GM19463 (cell line): ENCODE measurements around the gene TMEM63B.
"Not testable (repeated sequence)": the region's sequence is repeated elsewhere in the genome, so short reads cannot be mapped to it uniquely, and the experiment has no call there.

Experiments used
- ATAC-seq: cut with Tn5 transposase; IDR thresholded peaks from one replicate; pipeline ENCODE4 v1.9.1; 2021; ENCODE audit warnings: mild to moderate bottlenecking, moderate library complexity; ENCODE audit not compliant: unreplicated experiment

TMEM63B gene

DNA sequence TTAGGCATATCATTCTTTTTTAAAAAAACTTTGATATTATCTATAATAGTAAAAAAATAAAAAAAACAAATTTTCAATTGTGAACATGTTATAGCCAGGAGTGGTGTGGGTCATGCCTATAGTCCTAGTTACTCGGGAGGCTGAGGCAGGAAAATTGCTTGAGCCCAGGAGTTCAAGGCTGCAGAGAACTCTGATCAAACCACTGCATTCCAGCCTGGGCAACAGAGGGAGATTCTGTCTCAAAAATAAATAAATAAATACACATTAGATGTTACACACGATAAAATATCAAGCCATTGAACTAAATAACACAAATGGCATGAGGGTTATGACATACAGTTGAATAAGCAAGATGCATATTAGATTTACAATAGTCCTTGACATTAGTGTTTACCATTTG is 61.5 kb downstream of the TMEM63B start:
- ATAC-seq = no peak

DNA sequence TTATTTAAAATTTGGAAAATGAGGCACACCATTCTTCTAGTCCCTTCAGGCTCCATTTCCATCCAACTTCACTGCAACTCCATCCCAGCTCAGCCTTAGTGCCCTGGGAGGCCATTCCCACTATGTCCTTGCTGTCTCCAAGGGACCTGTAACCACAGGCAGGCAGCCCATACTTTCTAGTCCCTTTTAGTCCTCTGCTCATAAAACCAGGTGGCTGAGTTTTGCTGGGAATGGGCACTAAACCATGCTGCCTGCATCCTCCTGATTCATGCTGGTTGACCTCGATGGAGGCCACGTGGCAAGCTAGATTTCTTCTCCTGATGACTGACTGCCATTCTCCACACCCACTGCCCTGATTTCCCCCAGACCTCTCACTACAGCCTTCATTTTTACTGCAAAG is 61.9 kb downstream of the TMEM63B start:
- no peak for ATAC-seq

DNA sequence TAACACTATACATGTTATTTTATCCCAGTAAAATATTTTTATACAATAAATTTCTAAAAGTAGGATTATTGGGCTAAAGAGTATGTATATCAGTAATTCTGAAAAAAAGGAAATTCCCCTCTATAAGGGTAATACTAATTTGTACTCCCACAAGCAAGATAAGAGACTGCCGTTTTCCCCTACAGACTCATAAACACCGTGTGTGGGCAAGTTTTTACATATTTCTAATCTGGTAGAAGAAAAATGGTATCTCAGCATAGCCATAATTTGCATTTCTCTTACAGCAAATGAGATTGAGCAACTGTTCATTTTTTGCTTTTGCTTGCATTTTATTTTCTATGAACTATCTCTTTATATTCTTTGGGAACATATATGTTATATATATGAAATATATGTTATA is 63.4 kb downstream of the TMEM63B start:
- no peak for ATAC-seq

DNA sequence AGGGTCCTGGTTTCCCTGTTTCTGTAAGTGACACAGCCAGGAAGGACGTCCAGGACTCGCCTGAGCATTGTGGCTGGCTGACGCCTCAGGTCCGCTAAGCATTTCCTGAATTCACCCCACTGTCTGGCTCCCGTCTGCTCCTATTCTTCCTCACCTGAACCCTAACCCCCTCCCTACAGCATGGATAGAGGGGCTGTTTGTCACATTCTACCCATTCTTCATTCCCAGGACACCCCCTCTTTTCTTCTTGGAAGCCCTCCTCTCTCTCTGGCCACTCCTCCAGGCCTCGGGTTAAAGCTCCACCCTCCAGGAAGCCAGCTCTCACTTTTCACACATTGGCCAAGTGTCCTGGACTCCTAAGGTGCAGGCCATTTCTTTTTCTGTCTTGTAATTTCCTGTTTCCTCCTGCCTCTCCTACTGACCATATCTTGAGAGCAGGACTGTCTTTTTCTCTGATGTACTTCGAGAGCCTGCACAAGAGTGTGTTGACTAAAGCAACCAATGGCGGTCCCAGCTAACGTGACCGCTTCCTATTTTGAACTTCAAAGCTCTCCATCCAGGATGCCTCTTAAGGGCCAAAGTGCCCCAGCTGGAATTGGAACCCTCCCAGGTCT is 65.2 kb downstream of the TMEM63B start:
- ATAC-seq = no peak

DNA sequence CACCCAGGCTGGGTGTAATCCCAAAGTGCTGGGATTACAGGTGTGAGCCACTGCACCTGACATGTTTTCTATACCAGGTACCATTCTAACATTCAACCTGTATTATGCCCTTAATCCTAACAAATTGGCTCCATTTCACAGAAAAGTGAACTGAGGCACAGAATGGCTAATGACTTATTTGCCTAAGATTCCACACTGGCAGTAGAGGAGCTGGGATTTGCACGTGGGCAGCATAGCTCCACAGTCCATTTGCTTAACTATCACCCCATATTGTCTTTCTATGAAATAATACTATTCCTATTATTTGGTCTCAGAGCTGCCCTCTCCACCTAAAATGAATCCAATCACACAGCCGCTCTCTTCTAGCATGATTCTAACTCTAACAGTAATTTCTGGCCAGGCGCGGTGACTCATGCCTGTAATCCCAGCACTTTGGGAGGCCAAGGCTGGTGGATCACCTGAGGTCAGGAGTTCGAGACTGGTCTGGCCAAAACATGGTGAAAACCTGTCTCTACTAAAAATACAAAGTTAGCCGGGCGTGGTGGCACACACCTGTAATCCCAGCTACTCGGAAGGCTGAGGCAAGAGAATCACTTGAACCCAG is 66.1 kb downstream of the TMEM63B start:
- ATAC-seq = no peak

DNA sequence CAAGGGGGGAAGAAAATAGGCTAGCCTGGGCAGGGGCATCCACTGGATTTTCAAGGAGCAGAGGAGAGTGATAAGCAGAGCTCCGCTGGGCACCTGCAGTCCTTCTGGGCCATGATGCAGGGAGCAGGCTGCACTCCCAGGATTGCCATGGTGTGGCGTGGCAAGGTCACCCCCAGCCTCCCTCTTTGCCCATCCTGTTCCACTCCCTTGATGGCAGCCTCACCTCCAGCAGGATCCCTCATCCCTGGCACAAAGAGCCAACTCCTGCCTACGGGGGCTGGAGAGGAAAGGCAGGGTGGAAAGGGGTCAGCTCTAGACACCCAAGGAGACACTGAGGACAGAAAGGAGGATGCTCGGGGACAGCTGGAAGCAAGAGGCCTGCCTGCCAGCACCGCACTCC is 67.0 kb downstream of the TMEM63B start:
- no peak for ATAC-seq

DNA sequence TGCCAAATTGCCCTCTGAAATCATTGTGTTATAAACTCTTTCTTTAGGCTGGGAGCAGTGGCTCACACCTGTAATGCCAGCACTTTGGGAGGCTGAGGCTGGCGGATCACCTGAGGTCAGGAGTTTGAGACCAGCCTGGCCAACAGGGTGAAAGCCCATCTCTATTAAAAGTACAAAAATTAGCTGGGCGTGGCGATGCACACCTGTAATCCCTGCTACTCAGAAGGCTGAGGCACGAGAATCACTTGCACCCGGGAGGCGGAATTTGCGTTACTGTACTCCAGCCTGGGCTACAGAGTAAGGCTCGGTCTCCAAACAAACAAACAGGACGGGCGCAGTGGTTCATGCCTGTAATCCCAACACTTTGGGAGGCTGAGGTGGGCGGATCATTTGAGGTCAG is 69.0 kb downstream of the TMEM63B start:
- not testable (repeated sequence) for ATAC-seq

DNA sequence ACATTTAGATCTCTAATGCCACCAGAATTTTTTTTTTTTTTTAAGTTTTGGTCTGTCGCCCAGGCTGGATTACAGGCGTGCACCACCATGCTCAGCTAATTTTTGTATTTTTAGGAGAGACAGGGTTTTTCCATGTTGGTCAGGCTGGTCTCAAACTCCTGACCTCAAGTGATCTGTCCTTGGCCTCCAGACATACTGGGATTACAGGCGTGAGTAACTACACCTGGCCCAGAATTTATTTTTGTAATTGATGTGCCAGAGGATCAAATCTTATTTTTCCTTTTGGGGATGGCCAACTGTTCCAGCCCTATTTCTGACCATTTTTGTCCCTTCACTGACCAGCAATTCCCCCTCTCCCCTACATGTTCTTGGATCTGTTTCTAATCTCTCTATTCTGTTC is 71.3 kb downstream of the TMEM63B start:
- no peak for ATAC-seq

DNA sequence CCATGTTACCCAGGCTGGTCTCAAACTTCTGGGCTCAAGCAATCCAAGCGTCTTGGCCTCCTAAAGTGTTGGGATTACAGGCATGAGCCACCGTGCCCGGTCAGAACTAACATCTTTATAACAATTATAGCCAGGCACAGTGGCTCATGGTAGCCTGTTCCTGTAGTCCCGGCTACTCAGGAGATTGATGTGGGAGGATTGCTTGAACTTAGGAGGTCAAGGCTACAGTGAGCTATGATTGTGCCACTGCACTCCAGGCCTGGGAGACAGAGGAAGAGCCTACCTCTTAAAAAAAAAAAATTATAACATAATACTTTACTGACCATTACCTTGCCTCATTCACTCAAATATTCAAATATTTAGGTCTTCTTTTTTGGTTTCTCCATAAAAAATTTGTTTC is 72.5 kb downstream of the TMEM63B start:
- no peak for ATAC-seq

DNA sequence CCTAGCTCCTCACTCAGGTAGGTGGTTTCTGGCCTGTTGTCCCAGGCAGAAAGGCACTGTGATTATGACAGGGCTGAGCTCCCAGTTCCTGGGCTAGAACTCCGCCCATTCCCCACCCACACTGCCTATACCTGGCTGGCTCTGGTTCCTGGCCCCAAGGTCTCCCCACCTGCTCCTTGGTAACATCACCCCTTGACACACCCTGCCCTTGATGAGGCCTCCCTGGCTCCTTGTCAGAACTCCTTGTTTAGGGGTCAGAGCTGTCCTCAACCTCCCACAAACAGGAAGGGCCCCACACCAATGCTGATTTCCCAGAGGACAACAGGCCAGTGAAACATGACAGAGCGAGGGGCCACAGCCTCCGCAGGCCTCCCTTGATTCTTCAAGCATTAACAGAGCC is 73.8 kb downstream of the TMEM63B start:
- no peak for ATAC-seq

DNA sequence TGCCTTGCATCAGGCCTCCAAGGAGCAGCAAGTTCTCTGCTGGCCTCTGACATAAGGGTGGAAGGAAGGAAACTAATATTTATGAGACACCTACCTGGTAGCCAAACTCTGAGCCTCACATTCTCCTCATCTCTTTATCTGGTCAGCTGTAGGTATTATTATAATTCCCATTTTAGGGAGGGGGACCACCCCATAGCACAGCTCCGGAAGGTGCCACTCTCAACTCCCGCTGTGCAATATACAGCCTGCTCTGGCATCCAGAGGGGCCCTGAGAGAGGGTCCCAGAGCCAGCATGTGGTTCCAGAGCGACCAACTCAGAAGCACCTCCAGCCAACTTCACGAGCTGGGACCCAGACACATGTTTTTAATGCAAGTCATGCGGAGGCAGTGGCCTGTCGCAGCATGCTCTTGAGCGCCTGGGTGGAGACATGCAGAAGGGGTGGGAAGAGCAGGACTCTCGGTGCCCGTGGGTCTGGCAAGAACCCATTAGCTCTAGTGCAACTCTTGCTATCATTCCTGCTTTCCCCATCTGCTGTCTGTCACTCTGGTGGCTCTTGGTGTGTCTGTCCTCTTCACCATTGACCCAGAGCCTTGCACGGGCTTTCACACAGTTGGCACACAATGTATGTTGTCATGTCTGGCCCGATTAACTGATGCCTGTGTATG is 74.4 kb downstream of the TMEM63B start:
- no peak for ATAC-seq

DNA sequence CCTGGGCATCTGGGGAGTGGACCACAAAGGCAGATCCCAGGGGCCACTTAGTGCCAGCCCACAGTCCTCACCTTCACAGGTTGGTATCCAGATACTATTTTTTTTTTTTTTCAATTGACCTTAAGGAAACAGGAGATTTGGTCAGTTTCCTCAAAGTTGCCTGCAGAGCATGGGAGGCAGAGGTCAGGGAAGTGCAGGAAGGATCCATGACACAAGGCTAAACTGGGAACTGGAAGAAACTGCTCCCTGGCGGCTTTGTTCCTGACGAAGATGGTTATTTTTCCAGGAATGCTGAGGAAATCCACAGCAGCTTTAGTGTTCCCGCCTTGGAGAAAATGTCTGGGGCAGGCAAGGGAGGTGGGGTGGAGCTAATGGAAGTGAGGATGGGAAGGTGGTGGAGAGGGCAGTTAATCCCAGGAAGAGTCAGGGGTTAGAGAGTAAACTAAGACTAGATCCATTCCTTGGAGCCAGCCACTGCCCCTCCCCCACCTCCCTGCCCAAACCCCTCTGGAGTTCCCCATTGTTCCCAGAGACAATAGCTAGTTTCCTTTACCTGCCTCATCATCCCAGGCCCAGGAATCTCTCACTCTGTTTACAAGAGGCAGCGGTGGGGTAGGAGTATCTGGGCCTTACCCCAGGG is 75.1 kb downstream of the TMEM63B start:
- ATAC-seq = no peak

DNA sequence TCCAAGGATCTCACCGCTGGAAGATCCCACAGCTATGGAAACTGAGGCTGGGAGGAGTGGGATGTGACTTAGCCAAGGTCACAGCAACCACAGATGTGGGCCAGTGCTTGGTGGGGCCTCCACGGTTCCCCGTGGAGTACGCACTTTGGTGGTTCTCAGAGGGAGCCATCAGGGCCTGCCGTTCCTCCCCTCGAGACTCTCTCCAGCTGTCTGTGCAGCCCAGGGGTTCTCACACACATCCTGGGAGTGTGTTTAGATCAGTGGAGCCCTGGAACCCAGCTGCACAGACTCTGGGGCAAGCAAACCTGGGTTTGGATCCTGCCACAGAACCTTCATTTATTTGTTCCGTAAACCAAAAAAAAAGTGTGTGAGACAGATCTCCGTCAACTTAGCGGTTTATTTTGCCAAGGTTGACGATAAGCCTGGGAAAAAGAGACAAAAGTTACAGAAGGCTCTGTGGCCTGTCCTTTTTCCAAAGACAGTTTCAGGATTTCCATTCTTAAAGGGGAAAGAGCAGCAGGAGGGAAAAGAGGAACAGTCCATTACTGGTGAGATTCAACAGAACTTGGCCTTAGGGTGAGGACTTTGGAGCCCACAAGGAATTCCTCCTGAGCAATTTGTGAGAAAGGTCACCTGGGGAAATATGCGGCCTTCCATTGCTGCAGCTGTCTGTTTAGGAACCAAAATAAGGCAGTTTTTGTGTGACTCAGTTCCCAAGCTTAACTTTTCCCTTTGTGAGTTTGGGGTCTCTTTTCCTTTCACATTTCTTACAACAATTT is 75.8 kb downstream of the TMEM63B start:
- ATAC-seq = no peak

DNA sequence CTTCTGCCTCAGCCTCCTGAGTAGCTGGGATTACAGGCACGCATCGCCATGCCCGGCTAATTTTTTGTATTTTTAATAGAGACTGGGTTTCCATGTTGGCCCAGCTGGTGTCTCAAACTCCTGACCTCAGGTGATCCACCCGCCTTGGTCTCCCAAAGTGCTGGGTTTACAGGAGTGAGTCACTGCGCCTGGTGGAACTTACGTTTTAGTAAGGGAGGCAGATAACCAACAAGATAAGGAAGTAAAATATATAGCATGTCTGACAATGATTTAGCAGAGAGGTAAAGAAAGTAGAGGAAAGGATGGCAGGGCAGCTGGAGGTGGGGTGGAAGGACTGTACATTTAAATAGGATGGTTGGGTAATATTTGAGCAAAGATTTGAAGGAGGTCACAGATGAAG is 76.6 kb downstream of the TMEM63B start:
- ATAC-seq = no peak
